ENCODE data around the gene MLST8.
"Not testable (repeated sequence)": the region's sequence is repeated elsewhere in the genome, so short reads cannot be mapped to it uniquely, and the experiment has no call there.

MLST8 gene

GRCh38 chr16:2191446-2191706 lies 13.9 kb upstream of the MLST8 start:
- no peak for DNase-seq

DNA sequence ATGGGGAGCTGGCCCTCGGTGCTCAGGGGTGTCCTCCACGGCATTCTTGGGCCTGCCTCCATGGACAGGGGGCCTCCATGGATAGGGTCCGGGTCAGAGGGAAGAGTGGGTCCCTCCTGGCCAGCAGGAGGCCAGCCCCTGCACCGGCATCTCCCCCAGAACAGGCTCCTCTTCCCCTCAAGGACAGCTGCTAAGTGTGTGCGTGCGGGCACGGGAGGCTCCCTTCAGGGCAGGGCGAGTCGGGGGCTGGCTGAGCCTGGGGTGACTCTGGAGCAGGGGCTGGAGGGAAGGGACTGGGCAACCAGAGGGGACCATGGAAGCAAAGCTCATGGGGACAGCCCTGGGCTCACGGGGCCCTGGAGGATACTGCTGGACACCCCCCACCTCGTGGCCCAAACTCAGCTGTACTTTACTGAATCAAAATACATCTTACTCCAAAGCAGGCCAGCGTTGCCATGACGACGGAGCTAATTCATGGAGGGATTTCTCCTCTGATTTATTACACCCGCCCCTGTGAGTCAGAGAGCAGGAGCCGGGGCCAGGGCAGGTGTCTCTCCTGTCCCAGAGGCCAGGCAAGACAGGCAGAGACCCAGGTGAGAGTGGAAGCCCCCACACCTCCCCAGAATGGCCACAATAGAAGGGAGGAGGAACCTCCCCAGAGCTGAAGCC lies 11.0 kb upstream of the MLST8 start:
- DNase-seq = no peak

- no peak for DNase-seq
Observed at GRCh38 chr16:2194852-2195321, 10.4 kb upstream of the MLST8 start.

GRCh38 chr16:2195322-2196161 lies 9.7 kb upstream of the MLST8 start:
- no peak for DNase-seq

DNA sequence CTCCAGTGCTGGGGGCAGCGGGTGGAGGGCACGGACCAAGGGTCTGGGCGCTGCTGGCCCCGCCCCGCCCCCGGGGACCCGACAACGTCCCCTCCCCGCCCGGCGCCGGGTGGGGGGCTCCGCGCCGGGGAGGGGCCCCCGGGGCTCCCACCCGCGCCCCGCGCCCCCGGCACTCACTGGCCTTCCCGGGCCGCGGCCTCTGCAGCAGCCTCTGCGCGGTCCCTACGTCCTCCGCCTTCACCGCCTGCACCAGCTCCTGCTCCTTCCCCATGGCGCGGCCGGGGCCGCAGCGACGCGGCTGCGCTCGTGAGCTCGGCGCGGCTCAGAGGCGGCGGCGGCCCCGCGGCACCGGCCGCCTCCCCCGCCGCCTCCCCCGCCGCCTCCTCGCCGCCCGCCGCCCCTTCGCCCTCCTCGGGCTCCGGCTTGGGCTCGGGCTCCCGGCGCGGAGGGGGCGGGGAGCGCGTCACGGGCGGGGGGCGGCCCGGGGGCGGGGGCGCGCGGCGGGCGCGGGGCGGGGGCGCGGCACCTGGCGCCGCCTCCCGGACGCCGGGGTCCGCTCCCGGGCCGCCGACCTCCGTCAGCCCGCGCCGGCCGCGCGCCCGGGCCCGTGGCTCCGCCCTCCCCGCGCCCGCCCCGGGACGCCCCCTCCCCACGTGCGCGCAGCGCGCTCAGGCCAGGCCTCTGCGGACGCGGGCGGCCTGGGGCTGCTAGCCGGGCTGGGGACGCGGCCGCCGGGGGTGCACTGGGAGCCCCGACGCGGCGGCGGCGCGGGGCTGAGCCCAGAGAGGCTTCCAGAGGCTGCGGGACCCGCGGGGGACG lies 8.9 kb upstream of the MLST8 start, which contains the start of gene CASKIN1:
Gene CASKIN1 (minus strand): TSS at position 444 of the 819 bp plus-strand sequence. CDS start 173 bp downstream, at position 271.
- DNase-seq = no peak

GRCh38 chr16:2196981-2197511 lies 8.2 kb upstream of the MLST8 start:
- DNase-seq = no peak

DNA sequence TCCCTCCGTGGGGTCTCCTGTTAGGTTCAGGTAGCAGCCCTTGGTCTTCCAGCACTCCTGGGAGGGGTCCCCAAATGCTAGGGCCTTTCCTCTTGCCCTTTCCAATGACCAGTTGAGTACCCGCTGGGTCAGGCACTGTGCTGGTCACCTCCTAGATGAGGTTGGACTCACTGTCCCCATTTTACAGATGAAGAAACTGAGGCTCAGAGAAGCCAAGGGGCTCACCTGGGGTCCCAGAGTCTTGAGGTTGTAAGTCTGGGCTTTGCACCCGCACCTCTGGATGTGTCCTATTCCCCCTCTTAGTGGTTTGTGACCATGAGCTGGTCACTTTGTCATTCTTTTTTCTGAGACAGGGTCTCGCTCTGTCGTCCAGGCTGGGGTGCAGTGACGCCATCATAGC lies 7.5 kb upstream of the MLST8 start:
- no peak for DNase-seq

DNA sequence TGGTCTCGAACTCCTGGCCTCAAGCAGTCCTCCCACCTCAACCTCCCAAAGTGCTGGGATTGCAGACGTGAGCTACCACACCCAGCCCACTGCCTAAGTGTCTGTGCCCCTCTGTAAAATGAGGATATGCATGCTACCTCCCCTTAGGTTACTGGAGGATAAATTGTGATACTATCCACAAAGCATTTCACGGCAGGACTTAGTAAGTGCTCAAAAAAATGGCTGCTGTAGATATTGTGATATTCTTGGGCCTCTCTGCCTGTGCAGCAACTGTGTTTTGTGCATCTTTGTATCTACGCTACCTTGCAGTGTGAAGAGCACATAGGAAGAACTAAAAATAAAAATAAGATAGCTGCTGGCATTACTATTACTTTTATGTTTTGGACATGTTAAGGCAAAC lies 7.0 kb upstream of the MLST8 start:
- DNase-seq = no peak

- no peak for DNase-seq
Observed at GRCh38 chr16:2199095-2199494, 6.2 kb upstream of the MLST8 start.

- DNase-seq = no peak
Observed at GRCh38 chr16:2199621-2200139, 5.6 kb upstream of the MLST8 start.

DNA sequence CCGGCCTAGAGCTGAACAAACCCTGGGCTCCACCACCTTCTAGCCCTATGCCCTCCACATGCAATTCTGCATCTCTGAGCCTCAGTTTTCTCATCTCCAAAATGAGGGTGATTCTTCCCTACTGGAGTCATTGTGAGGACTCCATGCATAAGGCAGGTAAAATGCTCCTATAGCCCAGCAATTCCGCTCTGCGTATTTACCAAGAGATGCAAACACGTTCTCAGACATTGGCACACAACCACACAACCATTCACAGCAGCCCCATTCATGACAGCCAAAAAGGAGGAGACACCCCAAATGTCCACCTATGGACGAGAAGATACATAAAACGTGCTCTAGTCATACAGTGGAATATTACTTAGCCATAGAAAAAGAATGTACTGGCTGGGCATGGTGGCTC lies 4.9 kb upstream of the MLST8 start:
- DNase-seq = no peak

- not testable (repeated sequence) for DNase-seq
Observed at GRCh38 chr16:2203119-2203688, 2.0 kb upstream of the MLST8 start.

- no peak for DNase-seq
Observed at GRCh38 chr16:2204416-2205103, 694 bp upstream of the MLST8 start.

- no peak for DNase-seq
Observed at GRCh38 chr16:2205967-2206313, 686 bp downstream of the MLST8 start.

DNA sequence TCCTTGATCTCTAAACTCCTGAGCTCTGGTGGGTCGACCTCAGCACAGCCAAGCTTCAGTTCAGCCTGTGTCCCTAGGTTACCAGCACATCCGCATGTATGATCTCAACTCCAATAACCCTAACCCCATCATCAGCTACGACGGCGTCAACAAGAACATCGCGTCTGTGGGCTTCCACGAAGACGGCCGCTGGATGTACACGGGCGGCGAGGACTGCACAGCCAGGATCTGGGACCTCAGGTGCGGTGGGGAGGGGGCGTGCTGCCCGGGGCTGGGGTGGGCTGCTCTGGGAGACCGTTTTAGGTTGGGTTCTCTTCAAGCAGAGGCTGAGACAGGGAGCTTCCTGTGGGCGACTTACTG lies 1.1 kb downstream of the MLST8 start:
- no peak for DNase-seq

- DNase-seq = no peak
Observed at GRCh38 chr16:2206780-2207433, 1.7 kb downstream of the MLST8 start.

DNA sequence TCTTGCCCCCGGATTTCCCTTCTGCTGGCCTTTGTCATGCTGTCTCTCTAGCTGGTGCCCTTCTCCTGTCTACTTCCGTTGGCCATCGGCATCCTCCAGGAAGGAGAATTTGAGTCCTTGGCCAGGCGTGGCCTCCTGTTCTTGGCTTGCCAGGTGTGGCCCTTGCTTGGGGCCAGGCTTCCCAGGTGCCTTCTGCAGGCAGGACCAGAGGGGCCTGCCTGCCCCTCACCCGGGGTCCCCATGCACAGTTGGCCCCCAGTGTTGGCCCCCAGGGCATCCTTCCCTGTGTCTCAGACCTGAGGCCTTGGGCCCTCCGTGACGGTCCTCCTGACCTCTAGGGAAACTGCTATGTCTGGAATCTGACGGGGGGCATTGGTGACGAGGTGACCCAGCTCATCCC lies 2.6 kb downstream of the MLST8 start:
- no peak for DNase-seq

- DNase-seq = no peak
Observed at GRCh38 chr16:2208308-2208707, 3.1 kb downstream of the MLST8 start.

DNA sequence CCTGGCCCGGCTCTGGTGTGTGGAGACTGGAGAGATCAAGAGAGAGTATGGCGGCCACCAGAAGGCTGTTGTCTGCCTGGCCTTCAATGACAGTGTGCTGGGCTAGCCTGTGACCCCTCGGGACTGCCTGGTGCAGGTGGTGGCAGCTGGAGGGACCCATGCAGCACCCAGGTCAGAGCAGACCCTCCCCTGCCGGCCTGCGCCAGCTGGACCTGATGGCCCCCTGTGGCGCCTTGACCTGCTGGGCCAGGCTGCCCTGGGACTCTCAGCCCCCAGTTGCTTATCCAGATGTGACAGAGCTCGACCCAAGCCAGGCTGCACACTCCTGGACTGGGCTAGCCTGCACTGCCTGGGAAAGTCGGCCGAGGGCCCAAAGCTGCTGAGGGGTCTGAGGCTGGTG lies 3.5 kb downstream of the MLST8 start:
- no peak for DNase-seq

DNA sequence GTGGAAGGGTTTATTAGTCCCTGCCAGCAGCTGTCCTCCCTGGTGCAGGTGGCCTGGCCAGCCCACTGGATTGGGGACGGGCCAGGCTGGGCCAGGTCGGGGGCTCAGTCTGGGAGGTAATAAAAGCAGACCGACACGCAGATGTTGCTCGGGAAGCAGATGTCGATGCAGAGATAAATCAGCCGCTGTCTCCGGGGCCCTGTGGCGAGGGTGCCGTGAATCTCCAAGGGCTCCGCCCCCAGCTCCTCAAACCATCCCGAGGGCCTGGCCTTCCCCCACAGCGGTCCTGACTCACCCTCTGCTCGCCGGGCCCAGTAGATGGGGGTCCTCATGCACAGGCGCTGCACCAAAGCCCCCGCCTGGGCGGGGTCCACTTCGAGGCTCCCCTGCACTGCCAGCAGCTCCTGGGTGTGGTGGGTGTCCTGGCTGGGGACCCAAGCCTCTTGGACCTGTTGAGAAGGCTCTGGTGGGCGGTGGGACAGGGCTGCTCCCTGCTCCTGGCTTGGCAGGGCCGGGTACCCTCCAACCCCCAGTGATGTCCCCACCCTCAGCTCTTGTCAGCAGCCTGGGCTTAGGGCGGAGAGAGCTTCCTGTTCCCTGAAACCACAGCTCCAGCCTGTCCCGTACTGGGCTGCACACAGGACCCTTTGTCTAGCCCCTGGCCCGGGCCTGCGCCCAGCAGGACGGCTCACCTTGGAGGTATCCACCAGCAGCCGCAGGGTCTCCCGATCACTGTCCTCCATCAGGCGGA lies 4.2 kb downstream of the MLST8 start:
- no peak for DNase-seq

DNA sequence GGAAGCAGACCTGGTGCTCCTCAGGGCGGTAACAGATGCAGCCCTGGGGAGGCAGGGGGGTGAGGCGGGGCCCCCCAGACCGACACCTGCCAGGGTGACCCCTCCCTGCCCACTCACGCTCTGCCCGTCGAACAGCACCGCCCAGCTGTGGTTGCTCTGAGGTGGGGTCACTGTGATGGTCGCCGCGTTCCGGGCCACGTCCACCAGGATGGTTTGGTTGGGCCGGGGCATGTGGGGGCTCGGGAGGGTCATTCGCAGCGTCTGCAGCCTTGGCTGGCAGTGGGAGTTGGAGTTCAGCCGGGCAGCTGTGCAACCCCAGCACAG lies 4.7 kb downstream of the MLST8 start:
- DNase-seq = no peak

Data from KG1 (cell line).